A549 (cell line): ENCODE results near the gene CIROP. TPM values are rescaled to one million over a fixed set of nuclear protein-coding genes. Genes with fewer than 3 reads are reported as not detected.

Experiments
- ATAC-seq, 2 experiments: fragments of 200-7000 bp in 1 of 2; fragments of >200 bp in 1 of 2; cut with Nextera tagmentation in 1 of 2; cut with Tn5 transposase in 1 of 2; 3 replicates each; pipeline versions ENCODE4 v1.8.0 to v1.9.1; 2018 to 2020; ENCODE audit warnings: mild to moderate bottlenecking in 1 of 2, moderate library complexity in 1 of 2
- CTCF ChIA-PET: fragments of 300-600 bp; sonication (Branson Sonifier 250); formaldehyde crosslinking; extraction: SDS; loops from one replicate; lab custom pipeline; 2021; ENCODE audit warnings: antibody characterized with exemption, inconsistent platforms; lab: Yijun Ruan, JAX
- POLR2A ChIA-PET: fragments of 350-600 bp; formaldehyde crosslinking; extraction: SDS; loops from one replicate; lab custom pipeline; 2021; ENCODE audit warnings: antibody characterized with exemption, inconsistent platforms; lab: Yijun Ruan, JAX
- DNase-seq, 2 experiments: peaks; one replicate each; pipeline versions ENCODE4 v3.0.0 to v3.0.0-alpha.2; 2011 to 2016; ENCODE audit warnings: low read depth in 1 of 2, low spot score in 1 of 2
- FAIRE-seq: peaks from 2 replicates; lab custom pipeline; 2011; peaks lifted over from hg19 to GRCh38; lab: Jason Lieb, UNC
- H3K27ac ChIP-seq, 2 experiments: fragments of >200 bp; sonication (Bioruptor Twin); formaldehyde crosslinking; 3 replicates each; pipeline ENCODE4 v1.5.1; 2016 to 2017
- H3K4me1 ChIP-seq: fragments of >200 bp; sonication (Bioruptor Twin); formaldehyde crosslinking; 3 replicates; pipeline ENCODE4 v1.6.1; 2016
- H3K4me2 ChIP-seq: fragments of >200 bp; sonication (Bioruptor Twin); formaldehyde crosslinking; 3 replicates; pipeline ENCODE4 v1.6.1; 2016
- H3K4me3 ChIP-seq: fragments of >200 bp; sonication (Bioruptor Twin); formaldehyde crosslinking; 3 replicates; pipeline ENCODE4 v1.5.1; 2016
- H3K9me3 ChIP-seq: fragments of >200 bp; sonication (Bioruptor Twin); formaldehyde crosslinking; 3 replicates; pipeline ENCODE4 v1.6.1; 2016
- CBX2 ChIP-seq: fragments of 200-600 bp; sonication (generic); IDR thresholded peaks from 2 replicates; pipeline ENCODE4 v1.6.1; 2016; ENCODE audit warnings: low read depth, mild to moderate bottlenecking, borderline replicate concordance
- CHD2 ChIP-seq: fragments of 150-350 bp; IDR thresholded peaks from 2 replicates; pipeline ENCODE4 v1.6.1; 2014; ENCODE audit warnings: low read length; ENCODE audit not compliant: partially characterized antibody
- EHMT2 ChIP-seq: fragments of 200-600 bp; sonication (generic); IDR thresholded peaks from 2 replicates; pipeline ENCODE4 v1.6.1; 2016; ENCODE audit warnings: antibody characterized with exemption, low read depth, mild to moderate bottlenecking, moderate library complexity
- EP300 ChIP-seq, 2 experiments: fragments of >200 bp; sonication (Bioruptor Twin); formaldehyde crosslinking; IDR thresholded peaks; 2 replicates in 1 of 2; 3 replicates in 1 of 2; pipeline ENCODE4 v1.6.1; 2016 to 2017
- FOSL2 ChIP-seq, 2 experiments: fragments of 450-650 bp in 1 of 2; fragments of >200 bp in 1 of 2; sonication (Bioruptor Twin) in 1 of 2; formaldehyde crosslinking; IDR thresholded peaks; 2 replicates each; pipeline versions ENCODE4 v1.5.0 to v1.6.1; 2016 to 2020; ENCODE audit warnings: mild to moderate bottlenecking in 1 of 2, moderate library complexity in 1 of 2
- GATA3 ChIP-seq: IDR thresholded peaks from 2 replicates; pipeline ENCODE4 v1.6.1; 2012; ENCODE audit warnings: borderline replicate concordance
- HEYL ChIP-seq: fragments of 250-450 bp; sonication (Bioruptor Pico); IDR thresholded peaks from 2 replicates; pipeline ENCODE4 v1.8.0; 2021; ENCODE audit warnings: mild to moderate bottlenecking, moderate library complexity
- HOXA7 ChIP-seq: fragments of 250-450 bp; sonication (Bioruptor Pico); IDR thresholded peaks from 2 replicates; pipeline ENCODE4 v1.5.0; 2020; ENCODE audit warnings: mild to moderate bottlenecking, moderate library complexity
- HOXB13 ChIP-seq: fragments of 250-450 bp; sonication (Bioruptor Pico); IDR thresholded peaks from 2 replicates; pipeline ENCODE4 v1.5.0; 2020; ENCODE audit warnings: low read depth, mild to moderate bottlenecking, moderate library complexity
- HOXB5 ChIP-seq: fragments of 250-450 bp; sonication (Bioruptor Pico); IDR thresholded peaks from 2 replicates; pipeline ENCODE4 v1.5.0; 2020; ENCODE audit warnings: mild to moderate bottlenecking, moderate library complexity
- JUN ChIP-seq, 2 experiments: fragments of >200 bp; sonication (Bioruptor Twin); formaldehyde crosslinking; IDR thresholded peaks; 2 replicates in 1 of 2; 3 replicates in 1 of 2; pipeline ENCODE4 v1.6.1; 2016 to 2017
- KDM1A ChIP-seq: fragments of 200-600 bp; sonication (generic); IDR thresholded peaks from 2 replicates; pipeline ENCODE4 v1.6.1; 2016; ENCODE audit warnings: low read depth, mild to moderate bottlenecking
- MYC ChIP-seq: IDR thresholded peaks from 2 replicates; pipeline ENCODE4 v1.6.1; 2012; ENCODE audit warnings: mild to moderate bottlenecking, inconsistent platforms, low read length, improper control_type of control experiment, borderline replicate concordance
- RARB ChIP-seq: fragments of 250-450 bp; sonication (Bioruptor Pico); IDR thresholded peaks from 2 replicates; pipeline ENCODE4 v1.8.0; 2021; ENCODE audit warnings: mild to moderate bottlenecking, moderate library complexity
- TFCP2L1 ChIP-seq: fragments of 250-450 bp; sonication (Bioruptor Pico); IDR thresholded peaks from 2 replicates; pipeline ENCODE4 v1.5.0; 2021; ENCODE audit warnings: mild to moderate bottlenecking
- ZFP36 ChIP-seq: fragments of 450-650 bp; IDR thresholded peaks from 2 replicates; pipeline ENCODE4 v1.6.1; 2014; ENCODE audit warnings: borderline replicate concordance; ENCODE audit not compliant: partially characterized antibody
- ZSCAN20 ChIP-seq: fragments of 250-450 bp; sonication (Bioruptor Pico); IDR thresholded peaks from 2 replicates; pipeline ENCODE4 v1.8.0; 2022; ENCODE audit warnings: mild to moderate bottlenecking, moderate library complexity
- WGBS: methylation state at CpG from one replicate; pipeline ENCODE4 v1.1.6; 2017; ENCODE audit errors: missing lambda C conversion rate; 5-methylcytosine and 5-hydroxymethylcytosine counted together
- polyA plus RNA-seq, 4 experiments: library from polyadenylated mRNA; depleted of rRNA in 3 of 4; stranded (reverse); fragments of >200 nt; fragmentation: RNase III in 1 of 4; extraction: RNeasy Plus Mini Kit Qiagen cat#74134 plus additional on column Dnase treatment in 1 of 4; gene quantifications; 2 replicates in 3 of 4; 3 replicates in 1 of 4; pipeline ENCODE4 v1.2.3, GENCODE V29; 2011 to 2017
- TF ChIP-seq, protein P1 (sequence below): fragments of 200-600 bp; sonication (generic); IDR thresholded peaks from 2 replicates; pipeline ENCODE4 v1.6.1; 2016; ENCODE audit warnings: antibody characterized with exemption, mild to moderate bottlenecking, moderate library complexity
- TF ChIP-seq, protein P2 (sequence below): IDR thresholded peaks from 2 replicates; pipeline ENCODE4 v1.6.1; 2012; ENCODE audit warnings: low read depth, borderline replicate concordance
- TF ChIP-seq, protein P3 (sequence below): fragments of >200 bp; sonication (Bioruptor Twin); formaldehyde crosslinking; IDR thresholded peaks from 3 replicates; pipeline ENCODE4 v1.6.1; 2016
- TF ChIP-seq, protein P4 (sequence below): fragments of 250-450 bp; sonication (Bioruptor Pico); IDR thresholded peaks from 2 replicates; pipeline ENCODE4 v1.5.0; 2020; ENCODE audit warnings: low read depth, mild to moderate bottlenecking, moderate library complexity
- TF ChIP-seq, protein P5 (sequence below): IDR thresholded peaks from 2 replicates; pipeline ENCODE4 v1.6.1; 2012
- TF ChIP-seq, protein P6 (sequence below): IDR thresholded peaks from 2 replicates; pipeline ENCODE4 v1.6.1; 2012

CIROP gene
- polyA plus RNA-seq, 2 of the 4 experiments (the other 2 are of a cell fraction) = not detected

DNA sequence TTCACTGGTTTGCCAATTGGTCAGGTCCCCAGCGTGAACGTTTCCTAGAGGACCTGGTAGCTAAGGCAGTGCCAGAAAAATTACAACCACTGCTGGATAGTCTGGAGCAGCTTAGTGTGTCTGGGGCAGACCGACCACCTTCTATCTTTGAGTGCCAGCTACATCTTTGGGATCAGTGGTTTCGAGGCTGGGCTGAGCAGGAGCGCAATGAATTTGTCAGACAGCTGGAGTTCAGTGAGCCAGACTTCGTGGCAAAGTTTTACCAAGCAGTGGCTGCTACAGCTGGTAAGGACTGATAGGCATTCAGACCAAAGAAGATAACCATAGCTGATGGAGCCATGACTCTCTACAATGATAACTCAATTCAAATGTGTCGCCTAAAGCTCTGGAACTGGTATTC, 7.0 kb downstream of the CIROP start (continued):
- TF ChIP-seq, protein P1, sequence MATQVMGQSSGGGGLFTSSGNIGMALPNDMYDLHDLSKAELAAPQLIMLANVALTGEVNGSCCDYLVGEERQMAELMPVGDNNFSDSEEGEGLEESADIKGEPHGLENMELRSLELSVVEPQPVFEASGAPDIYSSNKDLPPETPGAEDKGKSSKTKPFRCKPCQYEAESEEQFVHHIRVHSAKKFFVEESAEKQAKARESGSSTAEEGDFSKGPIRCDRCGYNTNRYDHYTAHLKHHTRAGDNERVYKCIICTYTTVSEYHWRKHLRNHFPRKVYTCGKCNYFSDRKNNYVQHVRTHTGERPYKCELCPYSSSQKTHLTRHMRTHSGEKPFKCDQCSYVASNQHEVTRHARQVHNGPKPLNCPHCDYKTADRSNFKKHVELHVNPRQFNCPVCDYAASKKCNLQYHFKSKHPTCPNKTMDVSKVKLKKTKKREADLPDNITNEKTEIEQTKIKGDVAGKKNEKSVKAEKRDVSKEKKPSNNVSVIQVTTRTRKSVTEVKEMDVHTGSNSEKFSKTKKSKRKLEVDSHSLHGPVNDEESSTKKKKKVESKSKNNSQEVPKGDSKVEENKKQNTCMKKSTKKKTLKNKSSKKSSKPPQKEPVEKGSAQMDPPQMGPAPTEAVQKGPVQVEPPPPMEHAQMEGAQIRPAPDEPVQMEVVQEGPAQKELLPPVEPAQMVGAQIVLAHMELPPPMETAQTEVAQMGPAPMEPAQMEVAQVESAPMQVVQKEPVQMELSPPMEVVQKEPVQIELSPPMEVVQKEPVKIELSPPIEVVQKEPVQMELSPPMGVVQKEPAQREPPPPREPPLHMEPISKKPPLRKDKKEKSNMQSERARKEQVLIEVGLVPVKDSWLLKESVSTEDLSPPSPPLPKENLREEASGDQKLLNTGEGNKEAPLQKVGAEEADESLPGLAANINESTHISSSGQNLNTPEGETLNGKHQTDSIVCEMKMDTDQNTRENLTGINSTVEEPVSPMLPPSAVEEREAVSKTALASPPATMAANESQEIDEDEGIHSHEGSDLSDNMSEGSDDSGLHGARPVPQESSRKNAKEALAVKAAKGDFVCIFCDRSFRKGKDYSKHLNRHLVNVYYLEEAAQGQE = no peak

DNA sequence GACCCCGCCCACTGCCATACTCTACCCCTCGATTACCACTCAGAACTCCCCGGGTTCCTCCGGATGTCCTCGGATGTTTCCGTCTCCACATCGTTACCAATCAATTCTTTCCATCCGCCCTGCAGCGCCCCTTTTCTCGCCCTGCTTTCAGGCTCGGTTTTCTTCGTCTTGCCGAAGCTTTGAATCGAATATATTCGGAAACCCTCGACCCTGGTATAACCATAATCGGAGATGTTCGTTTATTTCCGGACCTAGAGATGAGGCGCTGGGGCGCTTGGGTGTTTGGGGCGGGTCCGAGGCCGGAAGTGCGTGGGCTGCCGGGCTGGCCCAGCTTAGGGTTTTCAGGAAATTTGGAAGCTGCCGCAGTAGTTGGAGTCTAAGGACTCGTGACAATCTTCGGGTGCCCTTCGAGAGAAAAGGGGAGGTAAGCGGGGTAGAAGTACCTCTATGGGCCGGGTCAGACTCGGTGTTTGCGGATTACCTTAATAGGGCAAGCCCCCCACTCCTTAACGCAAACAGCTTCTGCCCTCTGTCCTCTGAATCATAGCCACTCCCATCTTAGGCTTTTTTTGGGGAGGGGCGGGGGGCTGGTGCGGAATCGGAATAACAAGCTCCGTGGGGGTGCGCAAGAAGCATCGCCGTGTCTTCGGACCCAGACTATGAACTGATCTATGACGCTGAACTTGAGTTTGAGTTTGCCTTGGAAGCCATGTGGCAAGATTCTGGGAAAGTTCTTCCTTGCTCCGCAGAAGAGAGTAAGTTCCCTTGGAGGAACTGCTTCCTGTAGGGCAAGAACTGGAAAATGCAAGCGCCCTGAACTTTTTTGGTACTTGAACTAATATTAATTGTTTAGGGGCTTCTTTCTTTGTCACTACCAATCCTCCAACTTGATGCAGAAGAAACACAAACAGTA, 9.3 kb downstream of the CIROP start, which contains the start of gene C14orf119:
Gene C14orf119 (plus strand): TSS at position 310 of the 913 bp plus-strand sequence. CDS start 2,154 bp downstream, outside the sequence.
- Histone ChIP-seq H3K4me1 (peaks cover 23% of the 10 kb centered on the region), H3K9me3 (no peaks in the 10 kb centered on the region), H3K4me2 (peak within 1 kb of the TSS; percentile 98), H3K4me3 (peak within 1 kb of the TSS; percentile 62), H3K27ac (peak within 1 kb of the TSS; percentile 89 to 97)
- WGBS = under 1% methylated on average over 37 of the region's 46 CpGs
- CTCF ChIA-PET = interaction anchor here (0.8 to 5.2 kb wide), 17 partner anchors 9 to 215 kb away, joined by 3 to 71 read pairs (median 6); partner anchors contain the start of gene CDH24
- POLR2A ChIA-PET = interaction anchor here (0.6 to 2.7 kb wide), 36 partner anchors 9 to 1100 kb away, joined by 3 to 36 read pairs (median 4); partner anchors contain the start of genes BCL2L2, CIROP, DAD1 and HAUS4
- FAIRE-seq (no peak), DNase-seq (peak; percentile 98), ATAC-seq (peak; percentile 90 to 93)
- no peak for TF ChIP-seq KDM1A
- no peak for TF ChIP-seq RARB (CRISPR knock-in tag)
- TF ChIP-seq, protein P1 = 0 out of 2 replicates have a peak, but pooled peaks have one; percentile 25
- TF ChIP-seq CBX2 = no peak
- no peak for TF ChIP-seq HOXB13 (CRISPR knock-in tag)
- TF ChIP-seq ZFP36 = no peak
- TF ChIP-seq, protein P2, sequence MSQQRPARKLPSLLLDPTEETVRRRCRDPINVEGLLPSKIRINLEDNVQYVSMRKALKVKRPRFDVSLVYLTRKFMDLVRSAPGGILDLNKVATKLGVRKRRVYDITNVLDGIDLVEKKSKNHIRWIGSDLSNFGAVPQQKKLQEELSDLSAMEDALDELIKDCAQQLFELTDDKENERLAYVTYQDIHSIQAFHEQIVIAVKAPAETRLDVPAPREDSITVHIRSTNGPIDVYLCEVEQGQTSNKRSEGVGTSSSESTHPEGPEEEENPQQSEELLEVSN = no peak
- TF ChIP-seq TFCP2L1 = no peak
- no peak for TF ChIP-seq EHMT2
- no peak for TF ChIP-seq HOXB5 (CRISPR knock-in tag)
- TF ChIP-seq, protein P3, sequence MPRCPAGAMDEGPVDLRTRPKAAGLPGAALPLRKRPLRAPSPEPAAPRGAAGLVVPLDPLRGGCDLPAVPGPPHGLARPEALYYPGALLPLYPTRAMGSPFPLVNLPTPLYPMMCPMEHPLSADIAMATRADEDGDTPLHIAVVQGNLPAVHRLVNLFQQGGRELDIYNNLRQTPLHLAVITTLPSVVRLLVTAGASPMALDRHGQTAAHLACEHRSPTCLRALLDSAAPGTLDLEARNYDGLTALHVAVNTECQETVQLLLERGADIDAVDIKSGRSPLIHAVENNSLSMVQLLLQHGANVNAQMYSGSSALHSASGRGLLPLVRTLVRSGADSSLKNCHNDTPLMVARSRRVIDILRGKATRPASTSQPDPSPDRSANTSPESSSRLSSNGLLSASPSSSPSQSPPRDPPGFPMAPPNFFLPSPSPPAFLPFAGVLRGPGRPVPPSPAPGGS = peak; percentile 79; the same call in 2 of the 3 replicates
- no peak for TF ChIP-seq HEYL
- no peak for TF ChIP-seq CHD2
- TF ChIP-seq, protein P4, sequence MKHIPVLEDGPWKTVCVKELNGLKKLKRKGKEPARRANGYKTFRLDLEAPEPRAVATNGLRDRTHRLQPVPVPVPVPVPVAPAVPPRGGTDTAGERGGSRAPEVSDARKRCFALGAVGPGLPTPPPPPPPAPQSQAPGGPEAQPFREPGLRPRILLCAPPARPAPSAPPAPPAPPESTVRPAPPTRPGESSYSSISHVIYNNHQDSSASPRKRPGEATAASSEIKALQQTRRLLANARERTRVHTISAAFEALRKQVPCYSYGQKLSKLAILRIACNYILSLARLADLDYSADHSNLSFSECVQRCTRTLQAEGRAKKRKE (CRISPR knock-in tag) = no peak
- TF ChIP-seq ZSCAN20 (CRISPR knock-in tag) = no peak
- TF ChIP-seq MYC = peak; percentile 50; the same call in 1 of the 2 replicates
- TF ChIP-seq, protein P5, sequence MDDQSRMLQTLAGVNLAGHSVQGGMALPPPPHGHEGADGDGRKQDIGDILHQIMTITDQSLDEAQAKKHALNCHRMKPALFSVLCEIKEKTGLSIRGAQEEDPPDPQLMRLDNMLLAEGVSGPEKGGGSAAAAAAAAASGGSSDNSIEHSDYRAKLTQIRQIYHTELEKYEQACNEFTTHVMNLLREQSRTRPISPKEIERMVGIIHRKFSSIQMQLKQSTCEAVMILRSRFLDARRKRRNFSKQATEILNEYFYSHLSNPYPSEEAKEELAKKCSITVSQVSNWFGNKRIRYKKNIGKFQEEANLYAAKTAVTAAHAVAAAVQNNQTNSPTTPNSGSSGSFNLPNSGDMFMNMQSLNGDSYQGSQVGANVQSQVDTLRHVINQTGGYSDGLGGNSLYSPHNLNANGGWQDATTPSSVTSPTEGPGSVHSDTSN = 0 out of 2 replicates have a peak, but pooled peaks have one; percentile 9
- no peak for TF ChIP-seq FOSL2 (IDR thresholded peaks at IDR 0.05)
- TF ChIP-seq FOSL2 (CRISPR knock-in tag; IDR thresholded peaks at IDR 0.05) = peak; percentile 62
- peak; percentile 38 to 61; a peak in 3 of 5 replicates for TF ChIP-seq JUN (IDR thresholded peaks at IDR 0.05)
- TF ChIP-seq, protein P6, sequence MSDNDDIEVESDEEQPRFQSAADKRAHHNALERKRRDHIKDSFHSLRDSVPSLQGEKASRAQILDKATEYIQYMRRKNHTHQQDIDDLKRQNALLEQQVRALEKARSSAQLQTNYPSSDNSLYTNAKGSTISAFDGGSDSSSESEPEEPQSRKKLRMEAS = peak; percentile 61
- no peak for TF ChIP-seq HOXA7 (CRISPR knock-in tag)
- no peak for TF ChIP-seq EP300 (IDR thresholded peaks at IDR 0.05)
- TF ChIP-seq GATA3 = no peak
